Measurements from ENCODE around the gene PRRG2. TPM values are rescaled to one million over a fixed set of nuclear protein-coding genes. Genes with fewer than 3 reads are reported as not detected.

The PRRG2 gene
- total and polyA plus RNA-seq, 9 of the 15 experiments (the other 6 are each of a cell fraction or from before 2014, with no cell fraction given): 0.06 to 1.1 (median 0.33) TPM

- TF ChIP-seq JUN (IDR thresholded peaks at IDR 0.05; ENCODE audit: borderline replicate concordance, low read depth, low read length) (no peak), JUN (CRISPR knock-in tag; IDR thresholded peaks at IDR 0.05; ENCODE audit: borderline replicate concordance) (no peak), IRF2 (CRISPR knock-in tag; IDR thresholded peaks at IDR 0.05) (no peak), CHCHD3 (CRISPR knock-in tag; IDR thresholded peaks at IDR 0.05) (no peak), GATAD2B (IDR thresholded peaks at IDR 0.05; ENCODE audit: borderline replicate concordance) (no peak), FOXA1 (IDR thresholded peaks at IDR 0.05; ENCODE audit: borderline replicate concordance) (no peak), HSF4 (CRISPR knock-in tag; IDR thresholded peaks at IDR 0.05; ENCODE audit: borderline replicate concordance) (peak; percentile 54; the same call in 1 of the 2 replicates), ZNF707 (CRISPR knock-in tag; conservative IDR thresholded peaks at IDR 0.05) (peak; percentile 77), MEIS2 (IDR thresholded peaks at IDR 0.05; ENCODE audit: partially characterized antibody) (no peak), SAP30 (IDR thresholded peaks at IDR 0.05; ENCODE audit: borderline replicate concordance, insufficient read depth, low read depth, low read length, poor library complexity, severe bottlenecking) (no peak), BDP1 (IDR thresholded peaks at IDR 0.05; ENCODE audit: insufficient read depth, insufficient read length) (no peak), IFI16 (CRISPR knock-in tag; IDR thresholded peaks at IDR 0.05) (peak; percentile 80), RBM22 (IDR thresholded peaks at IDR 0.05; ENCODE audit: low read depth, low read length, poor library complexity, severe bottlenecking) (no peak), ZNF175 (CRISPR knock-in tag; IDR thresholded peaks at IDR 0.05; ENCODE audit: low read depth) (peak; percentile 87), WHSC1 (IDR thresholded peaks at IDR 0.05; ENCODE audit: low read length) (no peak), TOE1 (IDR thresholded peaks at IDR 0.05; ENCODE audit: borderline replicate concordance) (no peak), TOE1 (CRISPR knock-in tag; IDR thresholded peaks at IDR 0.05; ENCODE audit: borderline replicate concordance, low read depth) (no peak), GATA2 (CRISPR knock-in tag; IDR thresholded peaks at IDR 0.05) (no peak), ZKSCAN8 (CRISPR knock-in tag; IDR thresholded peaks at IDR 0.05) (peak; percentile 80; the same call in 1 of the 2 replicates), ILF3 (IDR thresholded peaks at IDR 0.05; ENCODE audit: borderline replicate concordance) (no peak), PHF20 (IDR thresholded peaks at IDR 0.05; ENCODE audit: partially characterized antibody) (no peak), TBP (optimal IDR thresholded peaks at IDR 0.05; ENCODE audit: low read depth, low read length) (no peak), CHD2 (IDR thresholded peaks at IDR 0.05; ENCODE audit: low read depth, low read length) (no peak), PKNOX1 (IDR thresholded peaks at IDR 0.05) (no peak), PURB (CRISPR knock-in tag; IDR thresholded peaks at IDR 0.05; ENCODE audit: low read depth) (no peak), MAFF (IDR thresholded peaks at IDR 0.05; ENCODE audit: low read length) (no peak), MBD2 (IDR thresholded peaks at IDR 0.05; ENCODE audit: borderline replicate concordance, low read depth) (no peak), PHF21A (IDR thresholded peaks at IDR 0.05; ENCODE audit: borderline replicate concordance, low read depth) (no peak), NR3C1 (CRISPR knock-in tag; IDR thresholded peaks at IDR 0.05) (no peak), EP400 (IDR thresholded peaks at IDR 0.05) (no peak), HNRNPUL1 (IDR thresholded peaks at IDR 0.05; ENCODE audit: low read length) (no peak), ZBTB2 (IDR thresholded peaks at IDR 0.05) (peak; percentile 42; the same call in 1 of the 2 replicates)
Measured at GRCh38 chr19:49579193-49579592, 1.9 kb upstream of the PRRG2 start (continued).
